ENCODE measurements around the gene CCDC183.

The CCDC183 gene

DNA sequence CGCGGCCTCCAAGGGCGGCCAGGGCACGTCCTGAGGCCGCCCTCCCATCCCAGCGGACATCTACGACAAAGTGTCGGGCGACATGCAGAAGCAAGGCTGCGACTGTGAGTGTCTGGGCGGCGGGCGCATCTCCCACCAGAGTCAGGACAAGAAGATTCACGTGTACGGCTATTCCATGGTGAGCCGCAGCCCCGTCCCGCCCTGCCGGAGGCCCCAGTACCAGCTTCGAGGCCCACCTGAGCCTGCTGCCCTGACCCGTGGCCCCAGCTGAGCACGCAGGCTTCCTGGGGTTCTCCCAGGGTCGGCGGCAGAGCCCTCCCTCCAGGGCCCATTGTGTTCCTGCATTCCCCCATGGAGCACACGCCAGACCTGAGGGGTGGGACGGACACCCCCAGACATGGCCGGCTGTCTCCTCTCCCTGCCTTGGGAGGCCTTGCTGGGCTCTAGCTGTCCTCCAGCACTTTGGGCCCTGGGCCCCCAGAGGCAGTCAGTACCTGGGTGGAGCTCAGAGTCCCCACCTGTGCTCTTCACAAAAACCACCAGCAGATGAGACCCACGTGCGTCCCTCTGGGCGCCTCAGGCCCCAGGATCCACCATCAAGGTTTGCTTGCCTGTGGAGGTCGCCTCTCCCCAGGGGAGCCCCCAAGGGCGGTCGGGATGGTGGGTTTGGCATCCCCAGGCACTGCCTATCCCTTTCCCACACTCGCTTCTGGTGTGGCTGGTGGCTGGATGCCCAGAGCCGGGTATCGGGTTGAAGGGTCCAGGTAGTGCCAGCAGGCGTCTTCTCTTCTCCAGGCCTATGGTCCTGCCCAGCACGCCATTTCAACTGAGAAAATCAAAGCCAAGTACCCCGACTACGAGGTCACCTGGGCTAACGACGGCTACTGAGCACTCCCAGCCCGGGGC is 54.1 kb downstream of the CCDC183 start:
- DNase-seq (ENCODE audit: extremely low read depth, insufficient read length), result no peak
- Histone ChIP-seq H3K27me3 (replicated peaks; ENCODE audit: control insufficient read depth, insufficient read depth, low read length) (no peaks in the 10 kb centered on the region), H3K36me3 (ENCODE audit: control insufficient read depth, insufficient read depth, low read length) (peaks cover 19% of the 10 kb centered on the region), H3K4me3 (replicated peaks; ENCODE audit: low read depth, low read length) (peak overlapping the region; percentile 87)
- TF ChIP-seq, protein P1, sequence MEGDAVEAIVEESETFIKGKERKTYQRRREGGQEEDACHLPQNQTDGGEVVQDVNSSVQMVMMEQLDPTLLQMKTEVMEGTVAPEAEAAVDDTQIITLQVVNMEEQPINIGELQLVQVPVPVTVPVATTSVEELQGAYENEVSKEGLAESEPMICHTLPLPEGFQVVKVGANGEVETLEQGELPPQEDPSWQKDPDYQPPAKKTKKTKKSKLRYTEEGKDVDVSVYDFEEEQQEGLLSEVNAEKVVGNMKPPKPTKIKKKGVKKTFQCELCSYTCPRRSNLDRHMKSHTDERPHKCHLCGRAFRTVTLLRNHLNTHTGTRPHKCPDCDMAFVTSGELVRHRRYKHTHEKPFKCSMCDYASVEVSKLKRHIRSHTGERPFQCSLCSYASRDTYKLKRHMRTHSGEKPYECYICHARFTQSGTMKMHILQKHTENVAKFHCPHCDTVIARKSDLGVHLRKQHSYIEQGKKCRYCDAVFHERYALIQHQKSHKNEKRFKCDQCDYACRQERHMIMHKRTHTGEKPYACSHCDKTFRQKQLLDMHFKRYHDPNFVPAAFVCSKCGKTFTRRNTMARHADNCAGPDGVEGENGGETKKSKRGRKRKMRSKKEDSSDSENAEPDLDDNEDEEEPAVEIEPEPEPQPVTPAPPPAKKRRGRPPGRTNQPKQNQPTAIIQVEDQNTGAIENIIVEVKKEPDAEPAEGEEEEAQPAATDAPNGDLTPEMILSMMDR (IDR thresholded peaks at IDR 0.05; ENCODE audit: insufficient read depth, low read length, poor library complexity, severe bottlenecking), result no peak

DNA sequence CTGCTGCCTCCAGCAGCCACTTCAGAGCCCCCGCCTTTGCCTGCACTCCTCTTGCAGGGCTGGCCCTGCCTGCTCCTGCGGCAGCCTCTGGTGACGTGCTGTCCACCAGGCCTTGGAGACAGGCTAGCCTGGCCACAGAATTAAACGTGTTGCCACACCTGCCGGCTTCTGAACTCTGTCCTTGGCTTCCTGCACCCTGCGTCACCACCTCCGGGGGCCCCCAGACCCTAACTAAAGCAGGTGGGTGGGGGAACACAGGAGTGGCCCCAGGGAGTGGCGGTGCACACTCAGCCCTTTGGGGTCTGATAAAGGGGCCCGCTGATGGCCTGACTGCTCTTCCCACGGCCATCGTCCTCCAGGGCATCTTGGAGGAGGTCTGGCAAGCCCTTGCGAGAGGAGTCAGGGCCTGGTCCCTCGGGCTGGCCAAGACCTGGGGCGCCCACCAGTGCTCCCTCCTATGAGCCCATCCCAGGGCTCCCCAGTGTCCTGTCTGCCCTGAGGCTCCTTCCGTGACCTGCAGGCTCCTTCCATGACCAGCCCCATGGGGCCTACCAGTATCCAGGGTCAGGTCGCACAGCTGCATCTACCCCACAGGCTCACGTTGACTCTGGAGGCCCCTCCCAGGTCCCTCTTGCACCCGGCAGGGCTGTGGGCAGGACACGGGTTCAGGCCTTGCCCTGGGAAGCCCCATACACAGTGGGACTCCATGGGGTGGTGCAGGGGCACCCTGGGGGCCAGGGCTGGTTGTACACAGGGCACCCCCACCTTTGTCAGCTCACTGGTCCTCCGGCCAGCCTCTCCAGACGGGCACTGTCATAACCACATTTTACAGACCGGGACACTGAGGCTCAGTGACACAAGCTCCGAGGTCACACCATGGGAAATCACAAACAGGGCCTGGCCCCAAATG is 55.0 kb downstream of the CCDC183 start:
- no peaks in the 10 kb centered on the region for H3K27me3 ChIP-seq (replicated peaks; ENCODE audit: control insufficient read depth, insufficient read depth, low read length)
- H3K36me3 ChIP-seq (ENCODE audit: control insufficient read depth, insufficient read depth, low read length), result peaks cover 19% of the 10 kb centered on the region
- no peak overlapping the region for H3K4me3 ChIP-seq (replicated peaks; ENCODE audit: low read depth, low read length)
- DNase-seq (ENCODE audit: extremely low read depth, insufficient read length), result peak; percentile 13
- TF ChIP-seq, protein P1 (IDR thresholded peaks at IDR 0.05; ENCODE audit: insufficient read depth, low read length, poor library complexity, severe bottlenecking), result no peak

DNA sequence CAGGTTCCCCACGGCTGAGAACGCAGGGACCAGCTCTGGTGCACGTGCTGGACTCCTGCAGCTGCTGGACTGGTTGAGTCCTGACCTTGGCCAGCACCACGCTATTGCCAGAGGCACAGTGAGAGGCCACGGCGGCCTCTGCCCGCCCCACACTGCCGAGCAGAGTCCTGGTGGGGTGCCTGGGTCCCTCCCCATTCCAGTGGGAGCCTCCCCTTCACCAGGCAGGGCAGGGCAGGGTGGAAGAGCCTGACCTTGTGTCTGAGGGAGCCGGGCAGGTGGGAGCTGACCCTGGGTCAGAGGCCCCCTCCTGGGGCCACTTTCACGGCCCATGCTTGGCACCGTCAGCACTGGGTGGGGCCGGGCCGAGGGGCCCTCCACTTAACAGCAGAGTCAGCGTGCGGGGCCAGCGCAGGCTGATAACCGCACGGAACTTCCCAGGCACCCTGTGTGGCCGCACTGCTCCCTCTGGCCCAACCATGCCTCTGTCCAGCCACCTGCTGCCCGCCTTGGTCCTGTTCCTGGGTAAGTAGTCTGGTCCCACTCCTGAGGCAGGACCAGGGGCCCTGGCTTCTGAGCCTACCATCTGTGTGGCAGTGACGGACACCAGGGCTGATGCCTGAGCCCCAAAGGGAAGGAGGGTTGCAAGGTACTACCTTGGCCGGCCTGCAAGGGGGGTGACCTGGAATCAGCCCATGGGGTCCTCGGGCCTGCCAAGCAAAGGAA is 56.0 kb downstream of the CCDC183 start, which contains the start of gene MAMDC4:
MAMDC4 (plus strand) TSS at position 406 of the 723 bp plus-strand sequence; CDS start at position 477, 71 bp downstream.
- Histone ChIP-seq H3K27me3 (replicated peaks; ENCODE audit: control insufficient read depth, insufficient read depth, low read length) (no peaks in the 10 kb centered on the region), H3K4me3 (replicated peaks; ENCODE audit: low read depth, low read length) (no peak within 1 kb of the TSS), H3K36me3 (ENCODE audit: control insufficient read depth, insufficient read depth, low read length) (peaks cover 19% of the 10 kb centered on the region)
- peak; percentile 13 for DNase-seq (ENCODE audit: extremely low read depth, insufficient read length)
- TF ChIP-seq, protein P1 (IDR thresholded peaks at IDR 0.05; ENCODE audit: insufficient read depth, low read length, poor library complexity, severe bottlenecking), result no peak

DNA sequence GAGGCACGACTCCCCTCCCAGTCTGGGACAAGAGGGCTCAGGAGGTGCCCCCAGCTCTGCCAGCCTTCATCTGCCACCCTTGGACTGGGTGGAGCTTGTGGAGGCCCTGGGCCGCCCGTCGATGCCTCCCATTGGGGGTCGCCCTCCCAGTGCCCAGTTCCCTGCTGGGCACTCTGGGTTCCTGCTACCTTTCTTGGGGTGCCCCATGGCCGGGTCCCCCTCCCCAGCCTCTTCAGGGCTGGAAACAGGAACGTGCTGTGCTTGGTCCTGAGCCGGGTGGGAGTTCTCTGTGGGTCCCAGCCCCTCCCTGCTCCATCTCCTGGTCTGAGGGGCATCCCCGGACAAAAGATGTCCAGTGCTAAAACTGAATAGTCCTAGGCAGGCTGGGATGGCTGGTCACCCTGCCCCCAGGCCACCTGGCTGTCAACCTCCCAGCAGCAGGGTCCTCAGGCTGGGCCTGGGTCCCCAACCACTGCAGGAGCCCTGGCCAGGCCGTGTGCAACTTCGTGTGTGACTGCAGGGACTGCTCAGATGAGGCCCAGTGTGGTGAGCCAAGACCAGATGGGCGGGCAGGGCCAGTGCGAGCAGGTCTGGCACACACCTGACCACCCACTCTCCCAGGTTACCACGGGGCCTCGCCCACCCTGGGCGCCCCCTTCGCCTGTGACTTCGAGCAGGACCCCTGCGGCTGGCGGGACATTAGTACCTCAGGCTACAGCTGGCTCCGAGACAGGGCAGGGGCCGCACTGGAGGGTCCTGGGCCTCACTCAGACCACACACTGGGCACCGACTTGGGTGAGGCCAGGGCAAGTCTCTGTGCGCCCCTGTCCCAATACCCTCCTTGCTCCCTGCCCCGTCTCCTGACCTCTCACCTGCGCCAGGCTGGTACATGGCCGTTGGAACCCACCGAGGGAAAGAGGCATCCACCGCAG is 56.8 kb downstream of the CCDC183 start:
- H3K36me3 ChIP-seq (ENCODE audit: control insufficient read depth, insufficient read depth, low read length), result peaks cover 19% of the 10 kb centered on the region
- TF ChIP-seq, protein P1 (IDR thresholded peaks at IDR 0.05; ENCODE audit: insufficient read depth, low read length, poor library complexity, severe bottlenecking), result no peak

More for the DNA sequence above, 56.8 kb downstream of the CCDC183 start:
- H3K4me3 ChIP-seq (replicated peaks; ENCODE audit: low read depth, low read length), result no peak overlapping the region
- no peaks in the 10 kb centered on the region for H3K27me3 ChIP-seq (replicated peaks; ENCODE audit: control insufficient read depth, insufficient read depth, low read length)
- peak; percentile 18 for DNase-seq (ENCODE audit: extremely low read depth, insufficient read length)

All from GM06990 (cell line).